Sigmoid colon (tissue), 4 donors: ENCODE data around the gene PLA2G6.

Source experiments
- CTCF ChIP-seq, 4 experiments: fragments of 450-650 bp in 3 of 4; fragments of 200-600 bp in 1 of 4; IDR thresholded peaks; one replicate each; pipeline ENCODE4 v1.5.1; 2016 to 2019; ENCODE audit warnings: antibody characterized with exemption in 4 of 4, mild to moderate bottlenecking in 3 of 4, moderate library complexity in 2 of 4
- EP300 ChIP-seq, 4 donors: sonication (generic); formaldehyde crosslinking; IDR thresholded peaks; one replicate each; pipeline ENCODE4 v1.6.1; 2017; ENCODE audit warnings: antibody characterized with exemption in 4 of 4

GRCh38 chr22:38077595-38077994, 104.0 kb downstream of the PLA2G6 start:
- TF ChIP-seq CTCF (IDR thresholded peaks at IDR 0.05) (no peak), EP300 (IDR thresholded peaks at IDR 0.05) (no peak)
